Suprapubic skin (tissue), 4 donors: ENCODE data around the gene IL17F. TPM values are rescaled to one million over a fixed set of nuclear protein-coding genes. Genes with fewer than 3 reads are reported as not detected.

Source experiments
- DNase-seq, 2 donors: peaks; one replicate each; pipeline ENCODE4 v3.0.0-alpha.2; 2019; ENCODE audit warnings: low spot score in 2 of 2
- H3K27ac ChIP-seq: fragments of 200-600 bp; sonication (generic); one replicate; pipeline ENCODE4 v1.5.1; 2019
- H3K27me3 ChIP-seq: fragments of 200-600 bp; sonication (generic); one replicate; pipeline ENCODE4 v1.5.1; 2019
- H3K36me3 ChIP-seq: fragments of 200-600 bp; sonication (generic); one replicate; pipeline ENCODE4 v1.5.1; 2019
- H3K4me1 ChIP-seq: fragments of 200-600 bp; sonication (generic); one replicate; pipeline ENCODE4 v1.5.1; 2019
- H3K4me3 ChIP-seq: fragments of 200-600 bp; sonication (generic); one replicate; pipeline ENCODE4 v1.5.1; 2019; ENCODE audit warnings: mild to moderate bottlenecking
- H3K9me3 ChIP-seq: fragments of 200-600 bp; sonication (generic); one replicate; pipeline ENCODE4 v1.5.1; 2019
- CTCF ChIP-seq, 2 donors: fragments of 200-600 bp in 1 of 2; fragments of 450-650 bp in 1 of 2; sonication (generic) in 1 of 2; IDR thresholded peaks; one replicate each; pipeline ENCODE4 v1.5.1; 2016 to 2019; ENCODE audit warnings: antibody characterized with exemption in 2 of 2, mild to moderate bottlenecking in 1 of 2, moderate library complexity in 1 of 2
- EP300 ChIP-seq: sonication (generic); formaldehyde crosslinking; IDR thresholded peaks from one replicate; pipeline ENCODE4 v1.6.1; 2017; ENCODE audit warnings: antibody characterized with exemption
- POLR2A ChIP-seq, 2 donors: fragments of 450-650 bp; IDR thresholded peaks; one replicate each; pipeline ENCODE4 v1.6.1; 2017; ENCODE audit warnings: antibody characterized with exemption in 2 of 2, mild to moderate bottlenecking in 2 of 2, moderate library complexity in 2 of 2
- POLR2AphosphoS5 ChIP-seq, 3 donors: sonication (generic); formaldehyde crosslinking; IDR thresholded peaks; one replicate each; pipeline ENCODE4 v1.6.1; 2017; ENCODE audit warnings: antibody characterized with exemption in 3 of 3
- WGBS: methylation state at CpG from one replicate; pipeline ENCODE4 v1.1.5; 2018; 5-methylcytosine and 5-hydroxymethylcytosine counted together
- total RNA-seq, 4 donors: library from RNA; depleted of rRNA; stranded (reverse); fragments of >200 nt; gene quantifications; one replicate each; pipeline ENCODE4 v1.1.0, GENCODE V29; 2016

Gene IL17F
- total RNA-seq, 4 donors from 2014 or later: not detected

GRCh38 chr6:52190409-52190808, 53.9 kb downstream of the IL17F start:
- WGBS: 76% methylated on average over 3 of the region's 3 CpGs
- Histone ChIP-seq H3K4me3 (no peak overlapping the region), H3K4me1 (no peaks in the 10 kb centered on the region), H3K36me3 (no peaks in the 10 kb centered on the region), H3K9me3 (no peaks in the 10 kb centered on the region), H3K27me3 (no peaks in the 10 kb centered on the region), H3K27ac (no peak overlapping the region)
- TF ChIP-seq CTCF (IDR thresholded peaks at IDR 0.05) (no peak), POLR2A (IDR thresholded peaks at IDR 0.05) (no peak)
- DNase-seq: no peak

GRCh38 chr6:52189974-52190373, 54.3 kb downstream of the IL17F start:
- Histone ChIP-seq H3K4me1 (no peaks in the 10 kb centered on the region), H3K27ac (no peak overlapping the region), H3K36me3 (no peaks in the 10 kb centered on the region), H3K27me3 (no peaks in the 10 kb centered on the region), H3K4me3 (no peak overlapping the region), H3K9me3 (no peaks in the 10 kb centered on the region)
- WGBS: 75% methylated on average over 2 of the region's 2 CpGs
- DNase-seq: no peak
- no peak for TF ChIP-seq EP300
- TF ChIP-seq POLR2AphosphoS5 (IDR thresholded peaks at IDR 0.05): no peak
- no peak for TF ChIP-seq POLR2A (IDR thresholded peaks at IDR 0.05)
- TF ChIP-seq CTCF (IDR thresholded peaks at IDR 0.05): no peak

GRCh38 chr6:52187098-52187497, 57.2 kb downstream of the IL17F start:
- Histone ChIP-seq H3K36me3 (no peaks in the 10 kb centered on the region), H3K9me3 (no peaks in the 10 kb centered on the region), H3K4me1 (no peaks in the 10 kb centered on the region), H3K4me3 (no peak overlapping the region), H3K27me3 (no peaks in the 10 kb centered on the region), H3K27ac (no peak overlapping the region)
- TF ChIP-seq CTCF (IDR thresholded peaks at IDR 0.05) (no peak), EP300 (no peak), POLR2A (IDR thresholded peaks at IDR 0.05) (no peak), POLR2AphosphoS5 (IDR thresholded peaks at IDR 0.05) (no peak)
- no peak for DNase-seq
- WGBS: 93% methylated on average over 1 of the region's 1 CpG

Other genes with a start within 250 kb of the IL17F start
- gene PKHD1, start 156.9 kb downstream of the IL17F start, total RNA-seq: under 1 TPM; 0.11 to 0.68 (median 0.42) TPM
- not detected for gene IL17A, start 58.1 kb downstream of the IL17F start, total RNA-seq
- 10 to 100 TPM; 26.4 to 38.5 (median 31.8) TPM for gene MCM3, start 40.2 kb upstream of the IL17F start, total RNA-seq
- gene PAQR8, start 117.7 kb upstream of the IL17F start, total RNA-seq: 1 to 10 TPM; 2.2 to 6.5 (median 2.8) TPM
- gene EFHC1, start 175.8 kb upstream of the IL17F start, total RNA-seq: 10 to 100 TPM; 14.0 to 63.0 (median 27.6) TPM